ENCODE measurements around the gene ADAMTS3. TPM values are rescaled to one million over a fixed set of nuclear protein-coding genes. Genes with fewer than 3 reads are reported as not detected.

Gene ADAMTS3
- total and polyA plus RNA-seq, 9 of the 15 experiments (the other 6 are each of a cell fraction or from before 2014, with no cell fraction given), result 4.0 to 18.0 (median 12.1) TPM

- peak; percentile 39; the same call in 1 of the 2 replicates for TF ChIP-seq JUND (IDR thresholded peaks at IDR 0.05; ENCODE audit: borderline replicate concordance, low read depth, low read length)
- TF ChIP-seq JUND (tag; IDR thresholded peaks at IDR 0.05; ENCODE audit: borderline replicate concordance, low read depth, low read length), result no peak
- no peak for TF ChIP-seq ETS1 (conservative IDR thresholded peaks at IDR 0.05; ENCODE audit: control insufficient read depth, low read depth, low read length)
- TF ChIP-seq FOXP1 (CRISPR knock-in tag; IDR thresholded peaks at IDR 0.05), result no peak
- no peak for TF ChIP-seq ZEB2 (IDR thresholded peaks at IDR 0.05)
- no peak for TF ChIP-seq ZNF57 (CRISPR knock-in tag; IDR thresholded peaks at IDR 0.05)
- TF ChIP-seq DACH1 (IDR thresholded peaks at IDR 0.05; ENCODE audit: partially characterized antibody), result no peak
- TF ChIP-seq SPI1 (IDR thresholded peaks at IDR 0.05; ENCODE audit: borderline replicate concordance, low read depth, low read length), result no peak
- TF ChIP-seq SRSF1 (IDR thresholded peaks at IDR 0.05; ENCODE audit: low read depth, low read length), result no peak
- TF ChIP-seq ZNF830 (CRISPR knock-in tag; IDR thresholded peaks at IDR 0.05), result no peak
- TF ChIP-seq, protein P1, sequence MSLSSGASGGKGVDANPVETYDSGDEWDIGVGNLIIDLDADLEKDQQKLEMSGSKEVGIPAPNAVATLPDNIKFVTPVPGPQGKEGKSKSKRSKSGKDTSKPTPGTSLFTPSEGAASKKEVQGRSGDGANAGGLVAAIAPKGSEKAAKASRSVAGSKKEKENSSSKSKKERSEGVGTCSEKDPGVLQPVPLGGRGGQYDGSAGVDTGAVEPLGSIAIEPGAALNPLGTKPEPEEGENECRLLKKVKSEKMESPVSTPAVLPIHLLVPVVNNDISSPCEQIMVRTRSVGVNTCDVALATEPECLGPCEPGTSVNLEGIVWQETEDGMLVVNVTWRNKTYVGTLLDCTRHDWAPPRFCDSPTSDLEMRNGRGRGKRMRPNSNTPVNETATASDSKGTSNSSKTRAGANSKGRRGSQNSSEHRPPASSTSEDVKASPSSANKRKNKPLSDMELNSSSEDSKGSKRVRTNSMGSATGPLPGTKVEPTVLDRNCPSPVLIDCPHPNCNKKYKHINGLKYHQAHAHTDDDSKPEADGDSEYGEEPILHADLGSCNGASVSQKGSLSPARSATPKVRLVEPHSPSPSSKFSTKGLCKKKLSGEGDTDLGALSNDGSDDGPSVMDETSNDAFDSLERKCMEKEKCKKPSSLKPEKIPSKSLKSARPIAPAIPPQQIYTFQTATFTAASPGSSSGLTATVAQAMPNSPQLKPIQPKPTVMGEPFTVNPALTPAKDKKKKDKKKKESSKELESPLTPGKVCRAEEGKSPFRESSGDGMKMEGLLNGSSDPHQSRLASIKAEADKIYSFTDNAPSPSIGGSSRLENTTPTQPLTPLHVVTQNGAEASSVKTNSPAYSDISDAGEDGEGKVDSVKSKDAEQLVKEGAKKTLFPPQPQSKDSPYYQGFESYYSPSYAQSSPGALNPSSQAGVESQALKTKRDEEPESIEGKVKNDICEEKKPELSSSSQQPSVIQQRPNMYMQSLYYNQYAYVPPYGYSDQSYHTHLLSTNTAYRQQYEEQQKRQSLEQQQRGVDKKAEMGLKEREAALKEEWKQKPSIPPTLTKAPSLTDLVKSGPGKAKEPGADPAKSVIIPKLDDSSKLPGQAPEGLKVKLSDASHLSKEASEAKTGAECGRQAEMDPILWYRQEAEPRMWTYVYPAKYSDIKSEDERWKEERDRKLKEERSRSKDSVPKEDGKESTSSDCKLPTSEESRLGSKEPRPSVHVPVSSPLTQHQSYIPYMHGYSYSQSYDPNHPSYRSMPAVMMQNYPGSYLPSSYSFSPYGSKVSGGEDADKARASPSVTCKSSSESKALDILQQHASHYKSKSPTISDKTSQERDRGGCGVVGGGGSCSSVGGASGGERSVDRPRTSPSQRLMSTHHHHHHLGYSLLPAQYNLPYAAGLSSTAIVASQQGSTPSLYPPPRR (CRISPR knock-in tag; IDR thresholded peaks at IDR 0.05; ENCODE audit: borderline replicate concordance), result no peak
- TF ChIP-seq DNMT1 (IDR thresholded peaks at IDR 0.05), result no peak
- no peak for TF ChIP-seq XRCC4 (IDR thresholded peaks at IDR 0.05; ENCODE audit: extremely low read depth, insufficient read depth, insufficient read length)
- no peak for TF ChIP-seq ZNF23 (CRISPR knock-in tag; IDR thresholded peaks at IDR 0.05)
- TF ChIP-seq, protein P2, sequence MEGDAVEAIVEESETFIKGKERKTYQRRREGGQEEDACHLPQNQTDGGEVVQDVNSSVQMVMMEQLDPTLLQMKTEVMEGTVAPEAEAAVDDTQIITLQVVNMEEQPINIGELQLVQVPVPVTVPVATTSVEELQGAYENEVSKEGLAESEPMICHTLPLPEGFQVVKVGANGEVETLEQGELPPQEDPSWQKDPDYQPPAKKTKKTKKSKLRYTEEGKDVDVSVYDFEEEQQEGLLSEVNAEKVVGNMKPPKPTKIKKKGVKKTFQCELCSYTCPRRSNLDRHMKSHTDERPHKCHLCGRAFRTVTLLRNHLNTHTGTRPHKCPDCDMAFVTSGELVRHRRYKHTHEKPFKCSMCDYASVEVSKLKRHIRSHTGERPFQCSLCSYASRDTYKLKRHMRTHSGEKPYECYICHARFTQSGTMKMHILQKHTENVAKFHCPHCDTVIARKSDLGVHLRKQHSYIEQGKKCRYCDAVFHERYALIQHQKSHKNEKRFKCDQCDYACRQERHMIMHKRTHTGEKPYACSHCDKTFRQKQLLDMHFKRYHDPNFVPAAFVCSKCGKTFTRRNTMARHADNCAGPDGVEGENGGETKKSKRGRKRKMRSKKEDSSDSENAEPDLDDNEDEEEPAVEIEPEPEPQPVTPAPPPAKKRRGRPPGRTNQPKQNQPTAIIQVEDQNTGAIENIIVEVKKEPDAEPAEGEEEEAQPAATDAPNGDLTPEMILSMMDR (IDR thresholded peaks at IDR 0.05 in 2 of 3, conservative IDR thresholded peaks at IDR 0.05 in 1 of 3; ENCODE audit: insufficient read depth in 2 of 3, low read depth in 1 of 3, low read length in 3 of 3), result no peak
- peak; percentile 66; the same call in 1 of the 2 replicates for TF ChIP-seq PKNOX1 (IDR thresholded peaks at IDR 0.05)
- no peak for TF ChIP-seq ZSCAN29 (IDR thresholded peaks at IDR 0.05)
- no peak for TF ChIP-seq CCNT2 (IDR thresholded peaks at IDR 0.05; ENCODE audit: borderline replicate concordance, extremely low read depth, insufficient read length, low read depth, low read length)
- TF ChIP-seq MTA2 (IDR thresholded peaks at IDR 0.05; ENCODE audit: low read depth), result no peak
- no peak for TF ChIP-seq CREB3 (tag; conservative IDR thresholded peaks at IDR 0.05; ENCODE audit: low read depth)
These were observed 79.8 kb downstream of the ADAMTS3 start (continued) for GRCh38 chr4:72489267-72489666.

Data from K562 (cell line).